ENCODE measurements around the gene YIPF2.
"Not testable (repeated sequence)": the region's sequence is repeated elsewhere in the genome, so short reads cannot be mapped to it uniquely, and the experiment has no call there.

YIPF2 gene
- 11.4 to 40.9 (median 22.1) reads per million in 3 experiments for total RNA-seq

- DNase-seq: peak; percentile 89
Measured at GRCh38 chr19:10928563-10929401, at the start of gene YIPF2, which contains the start of gene TIMM29. YIPF2 (minus strand) TSS chr19:10928639; CDS start chr19:10928410, 229 bp downstream. TIMM29 (plus strand) TSS chr19:10928811; CDS start chr19:10928823, 12 bp downstream.

- DNase-seq: no peak
Measured at GRCh38 chr19:10977742-10978092, 49.3 kb upstream of the YIPF2 start.

DNA sequence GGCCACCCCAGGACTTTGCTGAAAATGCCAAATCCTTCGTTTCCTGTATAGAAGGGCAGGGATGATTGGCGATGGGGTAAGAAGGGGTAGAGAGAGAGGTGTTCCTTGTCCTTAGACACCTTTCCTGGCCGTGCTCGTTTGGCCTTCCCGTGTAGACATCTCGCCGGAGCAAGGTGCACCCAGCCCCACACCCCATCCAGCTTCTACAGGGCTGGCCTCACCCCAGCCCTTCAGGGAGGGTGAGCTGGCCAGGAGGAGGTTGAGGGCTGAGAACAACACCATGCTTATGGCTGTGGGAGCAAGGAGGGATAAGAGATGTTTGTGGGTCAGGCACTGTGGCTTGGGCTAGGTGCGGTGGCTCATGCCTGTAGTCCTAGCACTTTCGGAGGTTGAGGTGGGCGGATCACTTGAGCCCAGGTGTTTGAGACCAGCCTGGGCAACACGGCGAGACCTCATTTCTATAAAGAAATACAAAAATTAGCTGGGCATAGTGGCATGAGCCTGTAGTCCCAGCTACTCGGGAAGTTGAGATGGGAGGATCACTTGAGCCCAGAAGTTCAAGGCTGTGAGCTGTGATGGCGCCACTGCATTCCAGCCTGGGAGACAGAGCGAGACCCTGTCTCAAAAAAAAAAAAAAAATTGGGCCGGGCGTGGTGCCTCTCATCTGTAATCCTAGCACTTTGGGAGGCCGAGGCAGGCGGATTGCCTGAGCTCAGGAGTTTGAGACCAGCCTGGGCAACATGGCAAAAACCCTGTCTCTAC, 47.9 kb upstream of the YIPF2 start:
- no peak for DNase-seq

GRCh38 chr19:10975374-10976130, 47.1 kb upstream of the YIPF2 start:
- DNase-seq: no peak

DNA sequence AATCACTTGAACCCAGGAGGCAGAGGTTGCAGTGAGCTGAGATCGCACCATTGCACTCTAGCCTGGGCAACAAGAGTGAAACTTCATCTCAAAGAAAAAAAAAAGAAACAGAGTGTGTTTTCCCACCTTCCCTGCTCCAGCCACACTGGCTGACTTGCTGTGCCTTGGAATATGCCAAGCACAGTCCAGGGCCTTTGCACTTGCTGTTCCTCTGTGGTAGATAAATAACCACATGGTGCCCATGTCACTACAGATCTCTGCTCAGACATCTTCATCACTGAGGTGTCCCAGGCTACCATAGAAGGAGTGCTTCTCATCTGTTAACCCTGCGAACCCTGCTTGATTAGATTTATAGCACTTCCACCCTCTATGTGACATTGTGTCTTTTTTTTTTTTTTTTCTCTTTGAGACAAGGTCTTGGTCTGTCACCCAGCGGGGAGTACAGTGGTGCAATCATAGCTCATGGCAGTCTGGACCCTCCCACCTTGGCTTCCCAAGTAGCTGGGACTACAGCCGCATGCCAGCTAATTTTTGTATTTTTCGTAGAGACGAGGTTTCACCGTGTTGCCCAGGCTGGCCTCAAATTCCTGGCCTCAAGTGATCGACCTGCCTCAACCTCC, 42.8 kb upstream of the YIPF2 start:
- DNase-seq: no peak

GRCh38 chr19:10968527-10969135, 40.2 kb upstream of the YIPF2 start:
- no peak for DNase-seq

DNA sequence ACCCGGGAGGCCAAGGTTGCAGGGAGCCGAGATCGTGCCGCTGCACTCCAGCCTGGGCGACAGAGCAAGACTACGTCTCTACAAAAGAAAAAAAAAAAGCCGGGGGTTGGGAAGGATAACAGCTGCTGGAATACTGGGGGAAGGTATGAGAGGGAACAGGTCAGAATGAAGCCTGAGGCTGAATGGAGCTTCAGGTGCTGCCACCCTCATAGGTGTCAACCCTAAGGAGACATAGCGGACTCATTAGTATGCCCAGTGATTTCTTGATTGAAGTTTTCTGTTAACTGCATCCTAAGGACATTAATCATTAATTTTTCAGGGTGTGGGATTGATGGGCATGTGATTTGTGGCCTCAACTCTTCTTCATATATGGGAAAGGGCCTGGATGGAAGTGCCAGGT, 38.4 kb upstream of the YIPF2 start:
- DNase-seq: no peak

DNA sequence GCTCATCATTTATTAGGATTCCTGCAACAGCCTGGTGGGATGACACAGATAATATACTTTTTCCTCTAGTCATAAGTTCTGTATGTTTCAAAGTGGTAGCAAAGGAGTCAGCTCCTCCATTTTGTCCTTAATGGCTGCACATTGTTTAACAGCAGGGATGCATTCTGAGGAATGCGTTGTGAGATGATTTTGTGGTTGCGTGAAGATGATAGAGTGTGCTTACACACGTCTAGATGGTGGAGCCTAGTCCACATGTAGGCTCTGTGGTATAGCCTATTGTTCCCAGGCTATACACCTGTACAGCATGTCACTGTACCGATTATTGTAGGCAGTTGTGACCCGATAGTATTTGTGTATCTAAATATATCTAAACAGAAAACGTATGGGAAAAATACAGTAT, 37.0 kb upstream of the YIPF2 start:
- no peak for DNase-seq

DNA sequence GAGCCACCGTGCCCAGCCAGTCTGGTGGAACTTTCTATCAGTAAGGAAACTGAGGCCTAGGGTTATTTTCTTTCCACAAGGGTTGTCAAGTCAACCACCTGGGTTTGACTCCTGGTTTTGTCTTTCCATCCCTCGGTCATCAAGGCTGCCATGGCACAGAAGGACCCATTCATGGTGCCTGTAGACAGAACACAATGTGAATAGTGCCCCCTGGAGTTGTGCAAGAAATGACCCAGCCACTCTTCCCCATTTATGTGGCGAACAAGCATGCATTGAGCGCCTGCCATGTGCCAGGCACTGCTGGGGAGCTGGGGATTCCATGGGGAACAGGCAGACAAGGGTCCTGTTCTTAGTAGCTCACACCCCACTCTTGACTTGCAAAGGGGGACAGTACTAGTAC, 36.5 kb upstream of the YIPF2 start:
- no peak for DNase-seq

- no peak for DNase-seq
Measured at GRCh38 chr19:10963865-10964264, 35.4 kb upstream of the YIPF2 start.

GRCh38 chr19:10962863-10963262, 34.4 kb upstream of the YIPF2 start:
- no peak for DNase-seq

- peak; percentile 17 for DNase-seq
Measured at GRCh38 chr19:10961073-10961860, 32.8 kb upstream of the YIPF2 start.

GRCh38 chr19:10960314-10961072, 32.1 kb upstream of the YIPF2 start, which contains the start of gene SMARCA4:
SMARCA4 (plus strand) TSS chr19:10961030; CDS start chr19:10984152, 23,122 bp downstream.
- peak; percentile 99 for DNase-seq

DNA sequence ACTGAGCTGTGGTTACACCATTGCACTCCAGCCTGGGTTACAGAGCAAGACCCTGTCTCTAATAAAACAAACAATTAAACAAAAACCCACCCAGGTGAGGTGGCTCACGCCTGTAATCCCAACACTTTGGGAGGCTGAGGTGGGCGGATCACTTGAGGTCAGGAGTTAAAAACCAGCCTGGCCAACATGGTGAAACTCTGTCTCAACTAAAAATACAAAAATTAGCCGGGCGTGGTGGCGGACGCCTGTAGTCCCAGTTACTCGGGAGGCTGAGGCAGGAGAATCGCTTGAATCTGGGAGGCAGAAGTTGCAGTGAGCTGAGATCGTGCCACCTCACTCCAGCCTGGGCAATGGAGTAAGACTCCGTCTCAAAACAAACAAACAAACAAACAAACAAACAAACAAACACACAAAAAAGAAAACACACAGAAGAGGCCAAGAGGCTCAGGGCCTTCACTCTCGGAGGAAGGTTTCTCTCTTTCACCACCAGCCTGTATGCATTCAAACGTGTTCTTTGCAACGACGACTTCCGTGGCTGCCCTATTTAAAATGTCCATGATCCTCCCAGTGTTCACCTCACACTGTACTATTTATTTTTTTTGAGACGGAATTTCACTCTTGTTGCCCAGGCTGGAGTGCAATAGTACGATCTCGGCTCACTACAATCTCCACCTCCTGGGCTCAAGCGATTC, 31.0 kb upstream of the YIPF2 start:
- DNase-seq: not testable (repeated sequence)

- no peak for DNase-seq
Measured at GRCh38 chr19:10952809-10953208, 24.4 kb upstream of the YIPF2 start.

GRCh38 chr19:10946958-10947657, 18.7 kb upstream of the YIPF2 start:
- no peak for DNase-seq

- no peak for DNase-seq
Measured at GRCh38 chr19:10945264-10945663, 16.8 kb upstream of the YIPF2 start.

- not testable (repeated sequence) for DNase-seq
Measured at GRCh38 chr19:10943412-10943811, 15.0 kb upstream of the YIPF2 start.

- not testable (repeated sequence) for DNase-seq
Measured at GRCh38 chr19:10941649-10942048, 13.2 kb upstream of the YIPF2 start.
